CD4-positive, alpha-beta T cell (primary cell): ENCODE measurements around the gene ADAMTSL1. TPM values are rescaled to one million over a fixed set of nuclear protein-coding genes. Genes with fewer than 3 reads are reported as not detected.

Source experiments
- ATAC-seq: fragments of 200-7000 bp; cut with Tn5 transposase; one replicate; pipeline ENCODE4 v1.10.0; 2022; ENCODE audit warnings: mild to moderate bottlenecking; ENCODE audit not compliant: poor library complexity
- CTCF ChIA-PET: fragments of 350-600 bp; sonication (Branson Sonifier 250); formaldehyde crosslinking; loops from one replicate; lab custom pipeline; 2021; ENCODE audit warnings: antibody characterized with exemption, inconsistent platforms; lab: Charles Lee
- POLR2A ChIA-PET: fragments of 350-600 bp; sonication (Branson Sonifier 250); formaldehyde crosslinking; loops from one replicate; lab custom pipeline; 2021; ENCODE audit warnings: antibody characterized with exemption, inconsistent platforms; lab: Charles Lee
- DNase-seq, 14 experiments: peaks; one replicate each; pipeline ENCODE4 v3.0.0-alpha.2; 2013 to 2020; ENCODE audit warnings: mixed read lengths in 2 of 14
- H3K27ac ChIP-seq, 2 donors: one replicate each; pipeline versions ENCODE4 v1.5.1 to v1.7.0; 2013; ENCODE audit warnings: low read length in 2 of 2, low read depth in 1 of 2, mild to moderate bottlenecking in 1 of 2
- H3K27me3 ChIP-seq, 2 experiments: 1 replicate in 1 of 2; 2 replicates in 1 of 2; pipeline versions ENCODE4 v1.6.1 to v1.7.0; 2013; ENCODE audit warnings: low read length in 2 of 2, control low read depth in 1 of 2, mild to moderate bottlenecking in 1 of 2, moderate library complexity in 1 of 2; ENCODE audit not compliant: insufficient read depth in 2 of 2, control insufficient read depth in 1 of 2
- H3K36me3 ChIP-seq: one replicate; pipeline ENCODE4 v1.6.1; 2013; ENCODE audit warnings: low read length, control low read depth; ENCODE audit not compliant: insufficient read depth
- H3K4me1 ChIP-seq: one replicate; pipeline ENCODE4 v1.6.1; 2013; ENCODE audit warnings: low read length, control low read depth; ENCODE audit not compliant: insufficient read depth
- H3K4me3 ChIP-seq: one replicate; pipeline ENCODE4 v1.5.1; 2013; ENCODE audit warnings: mild to moderate bottlenecking, low read length, moderate library complexity
- H3K9me3 ChIP-seq, 2 experiments: 1 replicate in 1 of 2; 2 replicates in 1 of 2; pipeline versions ENCODE4 v1.6.1 to v1.7.0; 2013; ENCODE audit warnings: low read length in 2 of 2, mild to moderate bottlenecking in 2 of 2, control low read depth in 1 of 2, moderate library complexity in 1 of 2; ENCODE audit not compliant: control insufficient read depth in 1 of 2, insufficient read depth in 1 of 2
- H3K27ac Mint-ChIP-seq: one replicate; pipeline ENCODE4 v1.8.0; 2020; ENCODE audit warnings: mixed read lengths
- H3K27me3 Mint-ChIP-seq: one replicate; pipeline ENCODE4 v1.8.0; 2021; ENCODE audit warnings: mixed read lengths
- H3K36me3 Mint-ChIP-seq: one replicate; pipeline ENCODE4 v1.8.0; 2021; ENCODE audit warnings: low read depth, mixed read lengths
- H3K4me1 Mint-ChIP-seq: one replicate; pipeline ENCODE4 v1.8.0; 2021; ENCODE audit warnings: low read depth, mixed read lengths
- H3K4me3 Mint-ChIP-seq: one replicate; pipeline ENCODE4 v1.8.0; 2020; ENCODE audit warnings: mild to moderate bottlenecking, mixed read lengths
- H3K9me3 Mint-ChIP-seq: one replicate; pipeline ENCODE4 v1.8.0; 2020; ENCODE audit warnings: mixed read lengths
- CTCF ChIP-seq: fragments of 200-600 bp; IDR thresholded peaks from one replicate; pipeline ENCODE4 v1.8.0; 2022; ENCODE audit warnings: antibody characterized with exemption, mild to moderate bottlenecking
- intact Hi-C, 2 experiments: fragments of 100-400 bp; cut with DNase I in 1 of 2; cut with micrococcal nuclease in 1 of 2; formaldehyde crosslinking; loops; one replicate each; pipeline versions ENCODE4 v1.15.1 to v1.9.0; 2023 to 2025; cut with DNase I, micrococcal nuclease
- total RNA-seq, 174 experiments: library from RNA in 2 of 174; stranded (reverse) in 2 of 174; gene quantifications; one replicate each; pipeline ENCODE4 v1.2.3 and lab custom pipeline; 2021 to 2026

ADAMTSL1 gene
- total RNA-seq, 2 experiments from 2014 or later, result not detected

- H3K4me3 Mint-ChIP-seq, result no peak overlapping the region
- H3K27me3 ChIP-seq, result no peaks in the 10 kb centered on the region
- no peaks in the 10 kb centered on the region for H3K9me3 Mint-ChIP-seq
- H3K9me3 ChIP-seq, result no peaks in the 10 kb centered on the region
- H3K4me3 ChIP-seq, result no peak overlapping the region
- no peaks in the 10 kb centered on the region for H3K4me1 Mint-ChIP-seq
- no peak for TF ChIP-seq CTCF
- ATAC-seq (no peak), DNase-seq (no peak)
- H3K27ac Mint-ChIP-seq, result no peak overlapping the region
- ChIA-PET POLR2A (no interaction called here), CTCF (no interaction called here)
- intact Hi-C loops, result loop anchor here in 1 of 2 experiments (10.0 kb wide), 1 partner anchor 59 kb away; no protein-coding TSS in a partner anchor
- no peaks in the 10 kb centered on the region for H3K4me1 ChIP-seq
- H3K27ac ChIP-seq, result no peak overlapping the region
- no peaks in the 10 kb centered on the region for H3K36me3 Mint-ChIP-seq
- no peaks in the 10 kb centered on the region for H3K36me3 ChIP-seq
- peaks cover 11% of the 10 kb centered on the region for H3K27me3 Mint-ChIP-seq
Measured at GRCh38 chr9:18785604-18786003, 311.7 kb downstream of the ADAMTSL1 start.

DNA sequence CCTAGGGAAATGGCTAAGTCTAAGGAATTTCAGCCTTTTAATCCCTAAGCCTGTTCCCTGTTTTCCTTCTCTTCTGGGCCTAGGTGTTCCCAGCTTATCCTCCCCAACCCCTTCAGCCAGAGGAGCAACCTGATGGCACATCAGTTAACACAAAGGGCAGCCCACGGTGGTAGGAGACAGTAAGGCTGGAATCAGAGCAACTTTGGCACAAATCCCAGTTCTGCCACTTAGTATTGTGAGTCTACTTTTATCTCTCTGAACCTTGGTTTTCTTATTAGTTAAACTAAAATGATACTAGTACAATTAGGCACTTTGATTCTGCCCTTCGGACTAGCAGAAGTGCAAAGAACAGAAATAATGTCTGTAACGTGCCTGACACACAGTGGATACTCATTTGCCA is 312.2 kb downstream of the ADAMTSL1 start:
- H3K27ac Mint-ChIP-seq, result no peak overlapping the region
- Histone ChIP-seq H3K27ac (no peak overlapping the region), H3K4me1 (no peaks in the 10 kb centered on the region), H3K36me3 (no peaks in the 10 kb centered on the region), H3K9me3 (no peaks in the 10 kb centered on the region), H3K4me3 (no peak overlapping the region), H3K27me3 (no peaks in the 10 kb centered on the region)
- H3K4me1 Mint-ChIP-seq, result no peaks in the 10 kb centered on the region
- DNase-seq (no peak), ATAC-seq (no peak)
- no peak overlapping the region for H3K4me3 Mint-ChIP-seq
- H3K27me3 Mint-ChIP-seq, result peaks cover 7% of the 10 kb centered on the region
- ChIA-PET CTCF (no interaction called here), POLR2A (no interaction called here)
- H3K9me3 Mint-ChIP-seq, result no peaks in the 10 kb centered on the region
- H3K36me3 Mint-ChIP-seq, result no peaks in the 10 kb centered on the region
- TF ChIP-seq CTCF, result no peak
- intact Hi-C loops, result loop anchor here in 1 of 2 experiments (10.0 kb wide), 1 partner anchor 59 kb away; no protein-coding TSS in a partner anchor

DNA sequence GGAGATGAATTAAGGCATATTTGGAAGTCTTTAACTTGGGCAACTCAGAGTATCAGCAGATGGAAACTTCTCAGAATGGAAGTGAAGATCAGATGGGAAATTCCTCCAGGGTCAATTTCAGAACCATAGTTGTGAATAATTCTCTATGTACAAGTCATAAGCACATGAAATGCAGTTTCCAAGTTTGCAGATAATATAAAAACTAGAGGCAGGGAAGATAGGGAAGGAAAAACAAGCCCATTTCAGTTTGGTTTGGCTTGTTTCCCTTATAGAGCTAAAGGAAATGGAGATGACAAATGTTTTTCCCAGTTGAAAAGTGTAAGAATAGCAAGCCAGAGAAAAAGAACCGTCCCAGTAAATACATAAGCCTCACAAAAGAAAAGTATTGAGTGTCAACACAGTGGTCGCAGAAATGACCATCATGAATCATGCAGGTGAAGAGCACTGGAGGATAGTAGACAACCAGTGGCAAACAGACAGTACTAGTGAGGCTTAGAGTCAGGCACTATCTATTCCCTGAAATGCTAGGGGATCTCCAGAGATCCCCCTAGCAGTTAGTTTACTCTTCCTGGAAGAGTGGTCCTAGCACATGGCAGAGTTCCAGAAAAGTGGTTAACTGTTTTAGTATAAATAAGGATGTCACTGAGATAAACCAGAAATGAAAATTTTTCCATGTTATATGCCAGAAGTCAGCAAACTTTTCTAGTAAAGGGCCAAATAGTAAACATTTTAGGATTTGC is 313.1 kb downstream of the ADAMTSL1 start:
- ATAC-seq (no peak), DNase-seq (no peak)
- H3K9me3 Mint-ChIP-seq, result no peaks in the 10 kb centered on the region
- intact Hi-C loops, result loop anchor here in 1 of 2 experiments (10.0 kb wide), 1 partner anchor 58 kb away; no protein-coding TSS in a partner anchor
- H3K4me3 ChIP-seq, result no peak overlapping the region
- CTCF ChIA-PET, result no interaction called here
- H3K9me3 ChIP-seq, result no peaks in the 10 kb centered on the region
- H3K4me3 Mint-ChIP-seq, result no peak overlapping the region
- no peak overlapping the region for H3K27ac Mint-ChIP-seq
- POLR2A ChIA-PET, result no interaction called here
- H3K27ac ChIP-seq, result no peak overlapping the region
- no peak for TF ChIP-seq CTCF
- H3K27me3 ChIP-seq, result no peaks in the 10 kb centered on the region
- H3K36me3 ChIP-seq, result no peaks in the 10 kb centered on the region
- H3K4me1 Mint-ChIP-seq, result no peaks in the 10 kb centered on the region
- no peaks in the 10 kb centered on the region for H3K36me3 Mint-ChIP-seq
- no peaks in the 10 kb centered on the region for H3K4me1 ChIP-seq
- H3K27me3 Mint-ChIP-seq, result peaks cover 6% of the 10 kb centered on the region
